Measurements from ENCODE around the gene ATP6V1F.

Gene ATP6V1F

DNA sequence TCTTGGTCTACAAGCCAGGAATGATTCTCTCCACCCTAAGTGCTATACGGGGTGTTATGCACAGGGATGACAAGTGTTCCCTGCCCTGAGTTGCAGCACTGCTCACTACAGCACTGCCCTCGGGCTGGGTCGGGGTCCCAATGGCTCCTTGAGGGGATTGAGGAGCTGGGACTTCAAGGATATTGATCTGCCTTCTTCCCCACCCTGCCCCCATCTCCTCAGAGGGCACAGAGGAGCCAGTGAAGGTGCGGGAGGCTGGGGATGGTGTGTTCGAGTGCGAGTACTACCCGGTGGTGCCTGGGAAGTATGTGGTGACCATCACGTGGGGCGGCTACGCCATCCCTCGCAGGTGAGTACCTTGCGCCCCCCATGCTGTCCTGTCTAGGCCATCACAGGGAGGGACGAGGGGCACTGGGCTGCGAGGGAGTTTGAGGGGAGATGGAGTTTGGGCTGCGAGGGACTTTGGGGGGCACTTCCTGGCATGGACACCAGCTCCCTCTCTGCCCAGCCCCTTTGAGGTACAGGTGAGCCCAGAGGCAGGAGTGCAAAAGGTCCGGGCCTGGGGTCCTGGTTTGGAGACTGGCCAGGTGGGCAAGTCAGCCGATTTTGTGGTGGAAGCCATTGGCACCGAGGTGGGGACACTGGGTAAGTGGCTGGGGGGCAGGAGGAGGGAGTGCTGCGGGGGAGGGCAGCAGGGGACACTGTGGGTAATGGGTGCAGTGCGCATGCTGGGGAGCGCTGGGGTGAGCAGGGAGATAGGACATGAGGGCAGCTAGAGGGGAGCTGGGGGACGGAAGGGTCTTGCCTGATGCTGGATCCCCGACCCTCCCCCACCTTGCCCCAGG, 22.1 kb upstream of the ATP6V1F start:
- no peak for DNase-seq
- CTCF ChIA-PET, result interaction anchor here (1.1 to 4.9 kb wide), 9 partner anchors 8 to 251 kb away, joined by 3 to 36 read pairs (median 5); no protein-coding TSS in a partner anchor
- no peak overlapping the region for H3K27ac Mint-ChIP-seq
- H3K4me3 Mint-ChIP-seq, result no peak overlapping the region
- H3K36me3 Mint-ChIP-seq, result no peaks in the 10 kb centered on the region
- H3K27me3 Mint-ChIP-seq, result no peaks in the 10 kb centered on the region
- H3K9me3 Mint-ChIP-seq, result no peaks in the 10 kb centered on the region
- no peaks in the 10 kb centered on the region for H3K4me1 Mint-ChIP-seq

DNA sequence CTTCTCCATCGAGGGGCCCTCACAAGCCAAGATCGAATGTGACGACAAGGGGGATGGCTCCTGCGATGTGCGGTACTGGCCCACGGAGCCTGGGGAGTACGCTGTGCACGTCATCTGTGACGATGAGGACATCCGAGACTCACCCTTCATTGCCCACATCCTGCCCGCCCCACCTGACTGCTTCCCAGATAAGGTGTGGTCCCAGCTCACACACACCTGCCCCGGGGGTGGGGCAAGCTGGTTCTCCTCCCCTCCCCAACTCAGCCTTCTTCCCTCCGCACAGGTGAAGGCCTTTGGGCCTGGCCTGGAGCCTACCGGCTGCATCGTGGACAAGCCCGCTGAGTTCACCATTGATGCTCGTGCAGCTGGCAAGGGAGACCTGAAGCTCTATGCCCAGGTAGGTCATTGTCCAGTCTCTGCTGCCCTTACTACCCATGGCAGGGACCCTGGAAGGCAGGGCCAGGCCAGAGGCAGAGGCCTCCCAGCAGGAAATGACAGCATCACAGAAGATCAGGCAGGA, 21.4 kb upstream of the ATP6V1F start:
- H3K27me3 Mint-ChIP-seq, result no peaks in the 10 kb centered on the region
- H3K27ac Mint-ChIP-seq, result no peak overlapping the region
- no peak for DNase-seq
- H3K4me1 Mint-ChIP-seq, result no peaks in the 10 kb centered on the region
- H3K4me3 Mint-ChIP-seq, result no peak overlapping the region
- no peaks in the 10 kb centered on the region for H3K36me3 Mint-ChIP-seq
- no peaks in the 10 kb centered on the region for H3K9me3 Mint-ChIP-seq
- CTCF ChIA-PET, result interaction anchor here (1.1 to 4.9 kb wide), 10 partner anchors 9 to 251 kb away, joined by 3 to 36 read pairs (median 6); no protein-coding TSS in a partner anchor

DNA sequence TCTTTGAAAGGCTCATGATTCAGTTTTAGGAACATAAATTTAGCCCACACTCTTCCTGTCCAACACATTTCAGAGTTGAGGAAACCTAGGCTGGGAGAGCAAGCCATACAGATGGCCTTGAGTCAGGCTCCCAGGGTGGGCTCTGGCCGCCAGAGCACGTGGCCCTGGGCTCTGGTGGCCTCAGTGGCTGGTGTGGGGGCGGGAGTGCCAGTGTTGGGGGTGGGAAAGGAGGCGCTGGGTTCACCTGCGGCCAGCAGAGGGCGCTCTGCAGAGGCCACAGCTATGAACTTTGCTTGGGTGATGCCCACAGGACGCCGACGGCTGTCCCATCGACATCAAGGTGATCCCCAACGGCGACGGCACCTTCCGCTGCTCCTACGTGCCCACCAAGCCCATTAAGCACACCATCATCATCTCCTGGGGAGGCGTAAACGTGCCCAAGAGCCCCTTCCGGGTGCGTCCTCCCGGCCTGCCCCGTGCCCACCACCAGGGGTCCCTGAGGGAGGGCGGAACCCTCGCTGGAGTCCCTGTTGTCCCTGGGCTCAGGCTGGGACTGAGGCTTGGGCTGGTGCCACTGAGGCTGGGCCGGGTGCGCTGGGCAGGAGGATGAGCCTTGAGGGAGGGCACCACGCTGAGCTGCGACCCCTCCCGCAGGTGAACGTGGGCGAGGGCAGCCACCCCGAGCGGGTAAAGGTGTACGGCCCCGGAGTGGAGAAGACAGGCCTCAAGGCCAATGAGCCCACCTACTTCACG, 20.6 kb upstream of the ATP6V1F start:
- CTCF ChIA-PET, result interaction anchor here (0.7 to 4.9 kb wide), 14 partner anchors 9 to 250 kb away, joined by 3 to 36 read pairs (median 4); partner anchors contain the start of genes ATP6V1F and CALU
- H3K4me1 Mint-ChIP-seq, result no peaks in the 10 kb centered on the region
- no peaks in the 10 kb centered on the region for H3K36me3 Mint-ChIP-seq
- DNase-seq, result peak; percentile 69
- no peak overlapping the region for H3K4me3 Mint-ChIP-seq
- no peaks in the 10 kb centered on the region for H3K9me3 Mint-ChIP-seq
- H3K27me3 Mint-ChIP-seq, result no peaks in the 10 kb centered on the region
- H3K27ac Mint-ChIP-seq, result no peak overlapping the region

DNA sequence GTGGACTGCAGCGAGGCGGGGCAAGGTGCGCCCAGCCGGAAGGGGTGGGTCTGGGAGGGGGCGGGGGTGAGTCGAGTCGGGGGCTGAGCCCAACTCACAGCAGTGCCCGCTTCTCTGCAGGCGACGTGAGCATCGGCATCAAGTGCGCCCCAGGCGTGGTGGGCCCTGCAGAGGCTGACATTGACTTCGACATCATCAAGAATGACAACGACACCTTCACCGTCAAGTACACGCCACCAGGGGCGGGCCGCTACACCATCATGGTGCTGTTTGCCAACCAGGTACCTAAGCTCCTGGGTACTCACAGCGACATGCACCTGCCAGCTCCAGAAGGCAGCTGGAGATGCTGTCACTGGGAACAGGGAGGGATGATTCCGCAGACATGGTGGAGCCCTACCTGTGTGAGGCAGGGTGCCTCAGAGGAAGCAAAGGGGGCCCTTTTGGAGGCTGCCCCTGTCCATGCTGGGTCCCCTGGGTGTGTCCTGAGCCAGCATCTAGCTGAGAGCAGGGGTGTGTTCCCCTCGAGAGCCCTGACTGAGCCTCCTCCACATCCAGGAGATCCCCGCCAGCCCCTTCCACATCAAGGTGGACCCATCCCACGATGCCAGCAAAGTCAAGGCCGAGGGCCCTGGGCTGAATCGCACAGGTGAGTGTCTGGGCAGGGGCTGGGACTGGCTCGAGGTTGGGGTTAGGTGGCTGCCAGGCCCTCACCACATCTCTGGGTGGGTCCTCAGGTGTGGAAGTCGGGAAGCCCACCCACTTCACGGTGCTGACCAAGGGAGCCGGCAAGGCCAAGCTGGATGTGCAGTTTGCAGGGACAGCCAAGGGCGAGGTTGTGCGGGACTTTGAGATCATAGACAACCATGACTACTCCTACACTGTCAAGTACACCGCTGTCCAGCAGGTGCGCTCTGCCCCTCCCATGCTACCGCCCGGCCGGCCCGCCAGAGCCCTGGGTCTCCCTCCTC, 19.7 kb upstream of the ATP6V1F start:
- DNase-seq, result no peak
- H3K4me1 Mint-ChIP-seq, result no peaks in the 10 kb centered on the region
- no peak overlapping the region for H3K27ac Mint-ChIP-seq
- H3K4me3 Mint-ChIP-seq, result no peak overlapping the region
- no peaks in the 10 kb centered on the region for H3K36me3 Mint-ChIP-seq
- H3K27me3 Mint-ChIP-seq, result no peaks in the 10 kb centered on the region
- H3K9me3 Mint-ChIP-seq, result no peaks in the 10 kb centered on the region
- CTCF ChIA-PET, result interaction anchor here (0.9 to 4.9 kb wide), 12 partner anchors 9 to 249 kb away, joined by 3 to 36 read pairs (median 6); partner anchors contain the start of gene CALU

DNA sequence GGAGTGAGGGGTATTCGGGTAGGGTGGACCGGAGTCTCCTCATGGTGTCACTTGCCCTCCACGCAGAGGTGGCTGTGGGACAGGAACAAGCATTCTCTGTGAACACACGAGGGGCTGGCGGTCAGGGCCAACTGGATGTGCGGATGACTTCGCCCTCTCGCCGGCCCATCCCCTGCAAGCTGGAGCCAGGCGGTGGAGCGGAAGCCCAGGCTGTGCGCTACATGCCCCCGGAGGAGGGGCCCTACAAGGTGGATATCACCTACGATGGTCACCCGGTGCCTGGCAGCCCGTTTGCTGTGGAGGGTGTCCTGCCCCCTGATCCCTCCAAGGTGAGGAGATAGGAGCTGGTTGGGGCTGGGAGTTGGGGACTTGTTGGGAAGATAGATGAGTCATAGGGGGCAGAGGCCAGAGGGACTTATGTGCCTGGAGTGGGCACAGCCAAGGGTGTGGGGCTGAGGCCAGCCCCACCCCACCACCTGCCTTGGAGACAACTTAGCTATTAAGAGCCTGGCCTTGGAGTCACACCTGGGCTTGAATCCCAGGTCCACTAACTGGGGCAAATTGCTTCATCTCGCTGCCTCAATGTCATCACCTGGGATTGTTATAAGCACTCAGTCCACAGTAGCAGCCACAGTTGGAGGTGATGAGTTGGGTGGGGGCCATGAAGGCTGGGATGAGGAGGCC, 18.6 kb upstream of the ATP6V1F start:
- Mint-ChIP-seq H3K27ac (no peak overlapping the region), H3K27me3 (no peaks in the 10 kb centered on the region), H3K36me3 (no peaks in the 10 kb centered on the region), H3K4me1 (no peaks in the 10 kb centered on the region), H3K9me3 (no peaks in the 10 kb centered on the region), H3K4me3 (no peak overlapping the region)
- DNase-seq, result no peak
- CTCF ChIA-PET, result interaction anchor here (0.8 to 4.9 kb wide), 7 partner anchors 9 to 42 kb away, joined by 3 to 36 read pairs (median 7); no protein-coding TSS in a partner anchor

DNA sequence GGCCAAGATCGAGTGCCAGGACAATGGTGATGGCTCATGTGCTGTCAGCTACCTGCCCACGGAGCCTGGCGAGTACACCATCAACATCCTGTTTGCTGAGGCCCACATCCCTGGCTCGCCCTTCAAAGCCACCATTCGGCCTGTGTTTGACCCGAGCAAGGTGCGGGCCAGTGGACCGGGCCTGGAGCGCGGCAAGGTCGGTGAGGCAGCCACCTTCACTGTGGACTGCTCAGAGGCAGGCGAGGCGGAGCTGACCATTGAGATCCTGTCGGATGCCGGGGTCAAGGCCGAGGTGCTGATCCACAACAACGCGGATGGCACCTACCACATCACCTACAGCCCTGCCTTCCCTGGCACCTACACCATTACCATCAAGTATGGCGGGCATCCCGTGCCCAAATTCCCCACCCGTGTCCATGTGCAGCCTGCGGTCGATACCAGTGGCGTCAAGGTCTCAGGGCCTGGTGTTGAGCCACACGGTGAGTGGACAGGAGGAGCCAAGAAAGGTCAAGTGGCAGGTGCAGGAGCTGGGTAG, 17.8 kb upstream of the ATP6V1F start:
- Mint-ChIP-seq H3K27me3 (no peaks in the 10 kb centered on the region), H3K4me3 (no peak overlapping the region), H3K36me3 (no peaks in the 10 kb centered on the region), H3K27ac (no peak overlapping the region), H3K9me3 (no peaks in the 10 kb centered on the region), H3K4me1 (no peaks in the 10 kb centered on the region)
- DNase-seq, result no peak
- CTCF ChIA-PET, result interaction anchor here (1.1 to 2.6 kb wide), 2 partner anchors 39 to 41 kb away, joined by 5 to 7 read pairs; no protein-coding TSS in a partner anchor

DNA sequence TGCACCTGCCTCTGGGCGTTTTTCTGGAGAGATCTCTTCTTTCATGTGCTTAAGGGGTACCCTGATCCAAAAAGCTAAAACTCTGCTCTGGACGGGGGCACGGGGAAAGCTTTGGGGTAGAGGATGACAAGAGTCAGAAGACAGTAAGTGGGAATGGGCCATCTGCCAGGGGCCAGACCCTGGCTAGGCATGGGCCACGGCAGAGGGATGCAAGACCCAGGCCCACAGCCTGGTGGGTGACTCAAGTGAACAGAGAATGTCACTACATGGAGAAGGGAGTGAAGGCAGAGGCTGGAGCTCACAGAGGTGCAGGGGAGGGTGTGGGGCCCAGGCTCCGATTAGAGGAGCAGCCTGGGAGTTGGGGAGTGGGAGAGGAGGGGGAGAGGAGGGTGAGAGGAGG, 17.2 kb upstream of the ATP6V1F start:
- H3K9me3 Mint-ChIP-seq, result no peaks in the 10 kb centered on the region
- H3K27me3 Mint-ChIP-seq, result no peaks in the 10 kb centered on the region
- H3K4me3 Mint-ChIP-seq, result no peak overlapping the region
- H3K27ac Mint-ChIP-seq, result no peak overlapping the region
- no peak for DNase-seq
- CTCF ChIA-PET, result interaction anchor here (2.6 kb wide), 1 partner anchor 40 kb away, joined by 7 read pairs; no protein-coding TSS in a partner anchor
- no peaks in the 10 kb centered on the region for H3K36me3 Mint-ChIP-seq
- H3K4me1 Mint-ChIP-seq, result no peaks in the 10 kb centered on the region

DNA sequence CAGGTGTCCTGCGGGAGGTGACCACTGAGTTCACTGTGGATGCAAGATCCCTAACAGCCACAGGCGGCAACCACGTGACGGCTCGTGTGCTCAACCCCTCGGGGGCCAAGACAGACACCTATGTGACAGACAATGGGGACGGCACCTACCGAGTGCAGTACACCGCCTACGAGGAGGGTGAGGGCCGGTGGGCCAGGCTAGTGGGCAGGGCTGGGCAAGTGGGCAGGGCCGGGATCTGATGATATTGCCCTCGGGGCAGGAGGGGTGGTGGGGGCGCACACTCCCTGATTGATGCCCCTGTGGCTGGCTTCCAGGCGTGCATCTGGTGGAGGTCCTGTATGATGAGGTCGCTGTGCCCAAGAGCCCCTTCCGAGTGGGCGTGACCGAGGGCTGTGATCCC, 16.7 kb upstream of the ATP6V1F start:
- H3K9me3 Mint-ChIP-seq, result no peaks in the 10 kb centered on the region
- H3K4me1 Mint-ChIP-seq, result no peaks in the 10 kb centered on the region
- CTCF ChIA-PET, result no interaction called here

DNA sequence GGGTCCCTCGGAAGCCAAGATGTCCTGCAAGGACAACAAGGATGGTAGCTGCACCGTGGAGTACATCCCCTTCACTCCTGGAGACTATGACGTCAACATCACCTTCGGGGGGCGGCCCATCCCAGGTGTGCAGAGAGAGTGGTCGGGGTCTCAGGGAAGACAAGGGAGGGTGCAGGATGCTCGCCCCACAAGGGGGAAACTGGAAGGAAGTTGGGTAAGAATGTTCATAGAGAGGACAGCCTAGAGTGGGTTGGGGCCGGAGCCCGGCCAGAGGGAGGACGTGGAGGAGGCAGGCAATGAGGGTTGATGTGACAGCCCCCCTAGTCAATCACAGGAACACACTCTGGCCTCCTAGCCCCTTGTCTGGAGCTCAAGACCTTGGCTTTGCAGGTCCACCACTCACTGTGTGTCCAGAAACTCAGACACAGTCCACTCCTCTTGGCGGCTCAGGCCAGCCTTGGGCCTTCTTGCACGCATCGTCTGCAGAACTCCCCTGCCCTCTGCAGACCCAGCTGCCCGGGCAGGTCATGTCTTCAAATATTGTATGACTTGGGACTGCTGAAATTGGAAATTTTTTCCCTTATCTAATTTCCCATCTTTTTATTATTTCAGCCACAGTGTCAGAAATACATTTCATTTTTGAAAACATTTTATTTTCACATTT, 15.7 kb upstream of the ATP6V1F start:
- no peak overlapping the region for H3K4me3 Mint-ChIP-seq
- CTCF ChIA-PET, result no interaction called here
- H3K27me3 Mint-ChIP-seq, result no peaks in the 10 kb centered on the region

More for the DNA sequence above, 16.7 kb upstream of the ATP6V1F start:
- no peak for DNase-seq
- Mint-ChIP-seq H3K4me3 (no peak overlapping the region), H3K27ac (no peak overlapping the region), H3K27me3 (no peaks in the 10 kb centered on the region), H3K36me3 (no peaks in the 10 kb centered on the region)

DNA sequence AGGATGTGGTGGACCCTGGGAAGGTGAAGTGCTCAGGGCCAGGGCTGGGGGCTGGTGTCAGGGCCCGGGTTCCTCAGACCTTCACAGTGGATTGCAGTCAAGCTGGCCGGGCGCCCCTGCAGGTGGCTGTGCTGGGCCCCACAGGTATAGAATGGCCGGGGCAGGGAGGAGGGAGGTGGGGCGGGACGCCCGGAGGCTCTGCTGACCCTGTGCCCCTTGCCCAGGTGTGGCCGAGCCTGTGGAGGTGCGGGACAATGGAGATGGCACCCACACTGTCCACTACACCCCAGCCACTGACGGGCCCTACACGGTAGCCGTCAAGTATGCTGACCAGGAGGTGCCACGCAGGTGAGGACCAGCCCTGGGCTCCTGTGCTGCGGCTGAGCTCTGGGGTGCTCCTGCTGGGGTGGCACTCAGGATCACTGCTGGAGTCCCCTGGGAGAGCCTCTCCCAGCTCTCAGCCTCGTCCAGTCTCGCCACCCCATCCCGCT, 14.9 kb upstream of the ATP6V1F start:
- DNase-seq, result no peak
- Mint-ChIP-seq H3K27ac (no peak overlapping the region), H3K4me1 (no peaks in the 10 kb centered on the region), H3K9me3 (no peaks in the 10 kb centered on the region), H3K36me3 (no peaks in the 10 kb centered on the region), H3K27me3 (no peaks in the 10 kb centered on the region), H3K4me3 (no peak overlapping the region)
- CTCF ChIA-PET, result no interaction called here

More for the DNA sequence above, 15.7 kb upstream of the ATP6V1F start:
- DNase-seq, result no peak
- Mint-ChIP-seq H3K4me1 (no peaks in the 10 kb centered on the region), H3K27ac (no peak overlapping the region), H3K36me3 (no peaks in the 10 kb centered on the region), H3K9me3 (no peaks in the 10 kb centered on the region)

DNA sequence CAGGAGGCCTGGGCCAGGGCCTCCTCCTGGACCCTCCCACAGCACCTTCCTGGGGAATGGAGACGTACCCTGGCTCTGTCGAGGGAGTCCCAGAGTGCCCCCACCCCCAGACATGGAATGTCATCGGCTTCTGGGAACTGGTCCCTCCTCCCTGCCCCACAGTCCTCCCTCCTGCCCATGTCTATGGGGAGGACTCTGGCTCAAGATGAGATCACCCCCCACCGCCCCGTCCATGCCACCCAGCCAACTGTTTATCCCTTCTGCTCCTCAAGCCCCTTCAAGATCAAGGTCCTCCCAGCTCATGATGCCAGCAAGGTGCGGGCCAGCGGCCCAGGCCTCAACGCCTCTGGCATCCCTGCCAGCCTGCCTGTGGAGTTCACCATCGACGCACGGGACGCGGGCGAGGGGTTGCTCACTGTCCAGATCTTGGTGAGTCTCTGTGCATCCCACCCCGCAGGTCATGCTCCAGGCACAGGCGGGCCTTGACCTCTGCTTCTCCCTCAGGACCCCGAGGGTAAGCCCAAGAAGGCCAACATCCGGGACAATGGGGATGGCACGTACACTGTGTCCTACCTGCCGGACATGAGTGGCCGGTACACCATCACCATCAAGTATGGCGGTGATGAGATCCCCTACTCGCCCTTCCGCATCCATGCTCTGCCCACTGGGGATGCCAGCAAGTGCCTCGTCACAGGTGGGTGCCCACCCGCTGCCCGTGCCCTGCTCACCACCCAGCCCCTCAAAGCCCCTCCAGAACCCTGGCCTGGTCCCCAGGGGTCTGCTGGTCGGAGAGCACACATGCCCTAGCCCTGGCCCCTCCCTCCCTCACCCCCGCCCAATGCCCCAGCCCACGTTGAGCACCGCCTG, 14.1 kb upstream of the ATP6V1F start:
- CTCF ChIA-PET, result no interaction called here
- Mint-ChIP-seq H3K4me3 (no peak overlapping the region), H3K27me3 (peaks cover 4% of the 10 kb centered on the region), H3K4me1 (no peaks in the 10 kb centered on the region), H3K27ac (no peak overlapping the region), H3K36me3 (no peaks in the 10 kb centered on the region), H3K9me3 (no peaks in the 10 kb centered on the region)
- no peak for DNase-seq

DNA sequence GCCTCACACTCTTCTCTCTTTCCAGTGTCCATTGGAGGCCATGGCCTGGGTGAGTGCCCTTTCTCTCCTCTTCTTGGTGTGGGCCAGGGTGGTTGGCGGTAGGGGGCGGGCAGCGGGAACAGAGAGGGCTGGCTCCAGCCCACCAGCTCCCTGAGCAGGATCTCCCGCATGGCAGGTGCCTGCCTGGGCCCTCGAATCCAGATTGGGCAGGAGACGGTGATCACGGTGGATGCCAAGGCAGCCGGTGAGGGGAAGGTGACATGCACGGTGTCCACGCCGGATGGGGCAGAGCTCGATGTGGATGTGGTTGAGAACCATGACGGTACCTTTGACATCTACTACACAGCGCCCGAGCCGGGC, 13.5 kb upstream of the ATP6V1F start:
- Mint-ChIP-seq H3K4me3 (no peak overlapping the region), H3K27ac (no peak overlapping the region), H3K4me1 (no peaks in the 10 kb centered on the region), H3K27me3 (peaks cover 8% of the 10 kb centered on the region), H3K9me3 (no peaks in the 10 kb centered on the region), H3K36me3 (no peaks in the 10 kb centered on the region)
- CTCF ChIA-PET, result interaction anchor here (0.5 kb wide), 1 partner anchor 388 kb away, joined by 3 read pairs; no protein-coding TSS in a partner anchor
- DNase-seq, result no peak
